Skeletal muscle satellite cell (primary cell): ENCODE measurements around the gene EMC8.
"Not testable (repeated sequence)": the region's sequence is repeated elsewhere in the genome, so short reads cannot be mapped to it uniquely, and the experiment has no call there.

Experiments
- H3K27me3 ChIP-seq: 2 replicates; pipeline ENCODE4 v1.7.0; 2013; ENCODE audit warnings: low read length; ENCODE audit not compliant: control insufficient read depth, insufficient read depth
- H3K36me3 ChIP-seq: 2 replicates; pipeline ENCODE4 v1.7.0; 2013; ENCODE audit warnings: mild to moderate bottlenecking, control low read depth, low read length; ENCODE audit not compliant: insufficient read depth
- H3K4me1 ChIP-seq: 2 replicates; pipeline ENCODE4 v1.7.0; 2013; ENCODE audit warnings: low read length; ENCODE audit not compliant: control insufficient read depth, insufficient read depth
- H3K4me2 ChIP-seq: 2 replicates; pipeline ENCODE4 v1.7.0; 2013; ENCODE audit warnings: mild to moderate bottlenecking, low read length
- H3K4me3 ChIP-seq: 2 replicates; pipeline ENCODE4 v1.7.0; 2013; ENCODE audit warnings: low read length
- H3K9ac ChIP-seq: 2 replicates; pipeline ENCODE4 v1.7.0; 2013; ENCODE audit warnings: mild to moderate bottlenecking, low read depth, low read length, moderate library complexity
- H3K9me3 ChIP-seq: replicated peaks from 2 replicates; pipeline ENCODE4 v1.7.0; 2013; ENCODE audit warnings: mild to moderate bottlenecking, control low read depth, low read length

Gene EMC8

GRCh38 chr16:85810097-85810741, 10.9 kb upstream of the EMC8 start:
- no peak overlapping the region for H3K9ac ChIP-seq
- H3K4me1 ChIP-seq, result no peaks in the 10 kb centered on the region
- no peaks in the 10 kb centered on the region for H3K9me3 ChIP-seq
- H3K4me3 ChIP-seq, result no peak overlapping the region
- no peak overlapping the region for H3K4me2 ChIP-seq
- H3K36me3 ChIP-seq, result peaks cover 20% of the 10 kb centered on the region
- H3K27me3 ChIP-seq, result peaks cover 40% of the 10 kb centered on the region

- H3K27me3 ChIP-seq, result peaks cover 39% of the 10 kb centered on the region
Measured at GRCh38 chr16:85809645-85810044, 10.3 kb upstream of the EMC8 start.

GRCh38 chr16:85808926-85809325, 9.6 kb upstream of the EMC8 start:
- H3K36me3 ChIP-seq, result peaks cover 29% of the 10 kb centered on the region
- no peak overlapping the region for H3K4me2 ChIP-seq
- no peaks in the 10 kb centered on the region for H3K4me1 ChIP-seq
- no peaks in the 10 kb centered on the region for H3K9me3 ChIP-seq
- H3K4me3 ChIP-seq, result no peak overlapping the region
- no peak overlapping the region for H3K9ac ChIP-seq
- peaks cover 35% of the 10 kb centered on the region for H3K27me3 ChIP-seq

More at GRCh38 chr16:85809645-85810044, 10.3 kb upstream of the EMC8 start:
- Histone ChIP-seq H3K36me3 (peaks cover 25% of the 10 kb centered on the region), H3K4me3 (no peak overlapping the region), H3K4me1 (no peaks in the 10 kb centered on the region), H3K9ac (no peak overlapping the region), H3K4me2 (no peak overlapping the region), H3K9me3 (no peaks in the 10 kb centered on the region)

GRCh38 chr16:85808104-85808503, 8.8 kb upstream of the EMC8 start:
- H3K27me3 ChIP-seq, result peaks cover 26% of the 10 kb centered on the region
- H3K4me1 ChIP-seq, H3K9me3 ChIP-seq, H3K9ac ChIP-seq, H3K4me2 ChIP-seq, H3K4me3 ChIP-seq: not testable (repeated sequence)
- H3K36me3 ChIP-seq, result peaks cover 37% of the 10 kb centered on the region

DNA sequence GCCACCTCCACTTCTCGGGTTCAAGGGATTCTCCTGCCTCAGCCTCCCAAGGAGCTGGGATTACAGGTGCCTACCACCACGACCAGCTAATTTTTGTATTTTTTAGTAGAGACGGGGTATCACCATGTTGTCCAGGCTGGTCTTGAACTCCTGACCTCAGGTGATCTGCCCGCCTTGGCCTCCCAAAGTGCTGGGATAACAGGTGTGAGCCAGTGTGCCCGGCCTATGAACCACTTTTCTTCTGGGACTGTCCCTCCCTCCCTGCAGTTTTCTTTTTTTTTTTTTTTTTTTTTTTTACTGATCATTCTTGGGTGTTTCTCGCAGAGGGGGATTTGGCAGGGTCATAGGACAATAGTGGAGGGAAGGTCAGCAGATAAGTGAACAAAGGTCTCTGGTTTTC, 8.0 kb upstream of the EMC8 start:
- peaks cover 19% of the 10 kb centered on the region for H3K27me3 ChIP-seq

DNA sequence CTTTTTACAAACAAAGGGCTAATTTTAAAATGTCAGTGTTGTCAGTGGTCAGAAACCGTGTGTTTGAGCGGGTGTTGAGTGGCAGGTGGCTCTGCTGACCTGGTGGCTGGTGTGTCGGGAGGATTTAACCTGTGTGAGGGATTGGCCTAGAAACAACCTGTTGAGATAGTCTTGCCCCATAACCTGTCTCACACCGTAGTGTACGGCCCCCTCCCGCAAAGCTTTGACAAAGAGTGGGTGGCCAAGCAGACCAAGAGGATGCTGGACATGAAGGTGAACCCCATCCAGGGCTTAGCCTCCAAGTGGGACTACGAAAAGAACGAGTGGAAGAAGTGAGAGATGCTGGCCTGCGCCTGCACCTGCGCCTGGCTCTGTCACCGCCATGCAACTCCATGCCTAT, 7.2 kb upstream of the EMC8 start:
- Histone ChIP-seq H3K27me3 (peaks cover 11% of the 10 kb centered on the region), H3K36me3 (peaks cover 53% of the 10 kb centered on the region), H3K4me2 (no peak overlapping the region), H3K4me3 (no peak overlapping the region), H3K9me3 (no peaks in the 10 kb centered on the region), H3K4me1 (no peaks in the 10 kb centered on the region), H3K9ac (no peak overlapping the region)

More for the DNA sequence above, 8.0 kb upstream of the EMC8 start:
- not testable (repeated sequence) for H3K4me2 ChIP-seq, H3K9me3 ChIP-seq, H3K9ac ChIP-seq, H3K4me3 ChIP-seq, H3K4me1 ChIP-seq
- H3K36me3 ChIP-seq, result peaks cover 45% of the 10 kb centered on the region

DNA sequence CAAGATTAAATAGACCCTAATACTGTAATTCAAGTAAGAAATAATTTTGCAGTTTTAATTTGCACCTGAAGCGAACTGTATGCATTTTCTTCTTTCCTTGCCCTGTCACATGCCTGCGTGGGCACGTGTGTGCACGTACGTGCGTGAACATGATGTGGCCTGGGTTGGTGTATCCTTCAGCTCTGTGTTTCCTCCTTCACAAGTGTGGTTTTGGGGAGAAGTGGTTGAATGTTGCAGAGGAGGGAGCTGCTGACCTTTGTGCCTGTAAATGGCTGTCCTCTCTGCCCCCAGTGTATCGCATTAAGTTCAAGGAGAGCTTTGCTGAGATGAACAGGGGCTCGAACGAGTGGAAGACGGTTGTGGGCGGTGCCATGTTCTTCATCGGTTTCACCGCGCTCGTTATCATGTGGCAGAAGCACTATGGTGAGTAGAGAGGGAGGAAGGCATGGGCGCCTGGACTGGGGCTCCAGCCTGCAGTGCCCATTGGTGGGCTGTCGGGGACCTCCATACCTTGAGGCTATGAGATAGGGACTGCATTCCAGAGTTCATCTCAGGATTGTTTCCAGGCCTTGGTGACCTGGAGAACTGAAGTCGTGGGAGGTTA, 6.2 kb upstream of the EMC8 start:
- Histone ChIP-seq H3K36me3 (peaks cover 60% of the 10 kb centered on the region), H3K4me2 (no peak overlapping the region), H3K4me3 (no peak overlapping the region), H3K9me3 (no peaks in the 10 kb centered on the region), H3K27me3 (peaks cover 5% of the 10 kb centered on the region), H3K4me1 (peaks cover 7% of the 10 kb centered on the region), H3K9ac (no peak overlapping the region)

- Histone ChIP-seq H3K4me3 (no peak overlapping the region), H3K27me3 (no peaks in the 10 kb centered on the region), H3K4me2 (no peak overlapping the region), H3K9ac (no peak overlapping the region), H3K9me3 (no peaks in the 10 kb centered on the region), H3K36me3 (peaks cover 60% of the 10 kb centered on the region), H3K4me1 (peaks cover 10% of the 10 kb centered on the region)
Measured at GRCh38 chr16:85803570-85803969, 4.2 kb upstream of the EMC8 start.

GRCh38 chr16:85800321-85800669, 951 bp upstream of the EMC8 start:
- Histone ChIP-seq H3K36me3 (peaks cover 59% of the 10 kb centered on the region), H3K9me3 (no peaks in the 10 kb centered on the region)

GRCh38 chr16:85798901-85799496, 345 bp downstream of the EMC8 start:
- peak overlapping the region; percentile 98 for H3K9ac ChIP-seq
- peak overlapping the region; percentile 91 for H3K4me2 ChIP-seq
- H3K36me3 ChIP-seq, result peaks cover 61% of the 10 kb centered on the region
- peaks cover 15% of the 10 kb centered on the region for H3K4me1 ChIP-seq
- no peaks in the 10 kb centered on the region for H3K27me3 ChIP-seq
- H3K4me3 ChIP-seq, result peak overlapping the region; percentile 94
- H3K9me3 ChIP-seq, result no peaks in the 10 kb centered on the region

More at GRCh38 chr16:85800321-85800669, 951 bp upstream of the EMC8 start:
- Histone ChIP-seq H3K9ac (peak overlapping the region; percentile 98), H3K4me2 (peak overlapping the region; percentile 91), H3K4me3 (peak overlapping the region; percentile 94), H3K27me3 (no peaks in the 10 kb centered on the region), H3K4me1 (peaks cover 15% of the 10 kb centered on the region)

GRCh38 chr16:85798283-85798776, 1.0 kb downstream of the EMC8 start:
- no peaks in the 10 kb centered on the region for H3K27me3 ChIP-seq
- H3K9me3 ChIP-seq, result no peaks in the 10 kb centered on the region

More at GRCh38 chr16:85798283-85798776, 1.0 kb downstream of the EMC8 start:
- peak overlapping the region; percentile 98 for H3K9ac ChIP-seq
- peak overlapping the region; percentile 91 for H3K4me2 ChIP-seq
- peak overlapping the region; percentile 94 for H3K4me3 ChIP-seq
- H3K4me1 ChIP-seq, result peaks cover 15% of the 10 kb centered on the region
- H3K36me3 ChIP-seq, result peaks cover 60% of the 10 kb centered on the region
